Fibroblast of mammary gland (primary cell): ENCODE measurements around the gene PRMT3.
"Not testable (repeated sequence)": the region's sequence is repeated elsewhere in the genome, so short reads cannot be mapped to it uniquely, and the experiment has no call there.

Source experiments
- DNase-seq: peaks from one replicate; pipeline ENCODE4 v3.0.0-alpha.2; 2010; ENCODE audit warnings: low read depth
- H3K4me3 ChIP-seq: 2 replicates; pipeline ENCODE4 v1.5.1; 2011; ENCODE audit warnings: low read depth, mild to moderate bottlenecking, low read length, moderate library complexity; ENCODE audit not compliant: control insufficient read depth
- CTCF ChIP-seq: conservative IDR thresholded peaks from 2 replicates; pipeline ENCODE4 v1.5.1; 2011; ENCODE audit warnings: low read depth, low read length, inconsistent platforms; ENCODE audit not compliant: control insufficient read depth, insufficient read depth

PRMT3 gene

GRCh38 chr11:20541503-20541902, 154.0 kb downstream of the PRMT3 start:
- no peak for TF ChIP-seq CTCF
- no peak overlapping the region for H3K4me3 ChIP-seq
- DNase-seq = no peak

- DNase-seq = no peak
- no peak overlapping the region for H3K4me3 ChIP-seq
Observed at GRCh38 chr11:20544603-20545237, 157.2 kb downstream of the PRMT3 start.

GRCh38 chr11:20547411-20547810, 159.9 kb downstream of the PRMT3 start:
- DNase-seq = no peak
- no peak overlapping the region for H3K4me3 ChIP-seq
- TF ChIP-seq CTCF = no peak

More at GRCh38 chr11:20544603-20545237, 157.2 kb downstream of the PRMT3 start:
- TF ChIP-seq CTCF = no peak

GRCh38 chr11:20551096-20551495, 163.6 kb downstream of the PRMT3 start:
- no peak overlapping the region for H3K4me3 ChIP-seq
- no peak for DNase-seq
- no peak for TF ChIP-seq CTCF

GRCh38 chr11:20555783-20556182, 168.3 kb downstream of the PRMT3 start:
- TF ChIP-seq CTCF = no peak

GRCh38 chr11:20556396-20556795, 168.9 kb downstream of the PRMT3 start:
- not testable (repeated sequence) for DNase-seq, H3K4me3 ChIP-seq

More at GRCh38 chr11:20555783-20556182, 168.3 kb downstream of the PRMT3 start:
- no peak overlapping the region for H3K4me3 ChIP-seq
- DNase-seq = no peak

- TF ChIP-seq CTCF = no peak
- DNase-seq = no peak
- H3K4me3 ChIP-seq = no peak overlapping the region
Observed at GRCh38 chr11:20558741-20559140, 171.2 kb downstream of the PRMT3 start.
